Activated CD4-positive, alpha-beta memory T cell treated with anti-CD3 and anti-CD28 coated beads, Interleukin-2, amount 10 ng/mL, durations not matched to agents 7 days and 5 days (primary cell): ENCODE results near the gene ETF1. TPM values are rescaled to one million over a fixed set of nuclear protein-coding genes. Genes with fewer than 3 reads are reported as not detected.
A peak's percentile ranks its signal among the peaks of the same experiment; 100 is the strongest.
"Not testable (repeated sequence)": the region's sequence is repeated elsewhere in the genome, so short reads cannot be mapped to it uniquely, and the experiment has no call there.

Experiments used
- CTCF ChIA-PET: fragments of 350-600 bp; sonication (Branson Sonifier 250); formaldehyde crosslinking; loops from one replicate; lab custom pipeline; 2021; ENCODE audit warnings: antibody characterized with exemption, inconsistent platforms; lab: Charles Lee
- POLR2A ChIA-PET: fragments of 350-600 bp; sonication (Branson Sonifier 250); formaldehyde crosslinking; loops from one replicate; lab custom pipeline; 2021; ENCODE audit warnings: antibody characterized with exemption; lab: Charles Lee
- DNase-seq: peaks from one replicate; pipeline ENCODE4 v3.0.0-alpha.2; 2020
- H3K27ac Mint-ChIP-seq: one replicate; pipeline ENCODE4 v1.8.0; 2021; ENCODE audit warnings: mild to moderate bottlenecking, mixed read lengths
- H3K27me3 Mint-ChIP-seq: one replicate; pipeline ENCODE4 v1.8.0; 2021; ENCODE audit warnings: mixed read lengths
- H3K36me3 Mint-ChIP-seq: one replicate; pipeline ENCODE4 v1.8.0; 2021; ENCODE audit warnings: low read depth, mixed read lengths
- H3K4me1 Mint-ChIP-seq: one replicate; pipeline ENCODE4 v1.8.0; 2021; ENCODE audit warnings: mixed read lengths
- H3K4me3 Mint-ChIP-seq: one replicate; pipeline ENCODE4 v1.8.0; 2021; ENCODE audit warnings: mild to moderate bottlenecking, mixed read lengths
- H3K9me3 Mint-ChIP-seq: one replicate; pipeline ENCODE4 v1.8.0; 2021; ENCODE audit warnings: mixed read lengths
- total RNA-seq, 2 experiments: library from RNA; stranded (reverse); gene quantifications; one replicate each; pipeline ENCODE4 v1.2.3, GENCODE V29; 2021

ETF1 gene
- total RNA-seq, 2 experiments from 2014 or later = 77.5 to 81.7 TPM

DNA sequence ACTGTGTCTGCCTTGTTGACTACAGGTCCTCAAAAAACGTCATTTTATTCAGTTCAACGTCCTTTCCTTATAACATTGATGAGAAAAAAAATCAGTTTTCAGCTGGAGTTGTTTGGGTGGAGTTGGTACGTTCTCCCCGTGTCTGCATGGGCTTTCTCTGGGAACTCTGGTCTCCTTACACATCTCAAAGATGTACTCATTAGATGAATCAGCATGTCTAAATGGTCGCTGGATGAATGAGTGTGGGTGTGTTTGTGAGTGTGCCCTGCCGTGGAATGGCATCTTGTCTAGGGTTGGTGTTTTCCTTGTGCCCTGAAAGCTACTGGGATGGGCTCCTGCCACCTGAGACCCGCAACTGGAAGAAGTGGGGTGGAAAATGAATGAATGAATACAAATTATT, 47.7 kb downstream of the ETF1 start:
- POLR2A ChIA-PET = interaction anchor here (2.1 kb wide), 1 partner anchor 30 kb away, joined by 7 read pairs; the partner anchor contains the start of gene EGR1

DNA sequence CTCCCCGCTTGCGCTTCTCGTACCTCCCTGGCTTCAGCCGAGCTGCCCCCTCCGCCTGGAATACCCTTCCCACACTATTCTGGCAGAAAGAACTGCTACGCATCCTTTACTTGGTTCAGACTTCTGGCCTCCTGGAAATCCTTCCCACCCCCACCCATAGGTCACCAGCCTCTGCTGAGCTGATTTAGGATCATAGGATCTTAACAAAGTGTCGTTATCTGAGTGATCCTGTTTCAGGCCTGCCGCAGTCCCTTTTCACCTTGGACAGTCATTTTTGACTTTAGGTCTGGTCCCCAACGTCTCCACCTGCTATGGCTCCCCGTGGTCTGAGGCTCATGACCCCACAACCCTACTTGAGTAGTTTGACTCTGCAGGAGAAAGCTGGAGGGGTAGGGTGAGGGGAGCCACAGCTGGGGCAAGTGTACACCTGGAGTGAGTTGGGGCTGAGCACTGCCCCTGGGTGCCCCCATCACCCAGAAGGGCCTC, 50.4 kb downstream of the ETF1 start:
- ChIA-PET CTCF (interaction anchor here (0.5 to 0.9 kb wide), 2 partner anchors 28 to 42 kb away, joined by 3 to 8 read pairs; partner anchors contain the start of gene EGR1), POLR2A (interaction anchor here (0.5 to 1.5 kb wide), 6 partner anchors 11 to 312 kb away, joined by 3 to 11 read pairs (median 3); partner anchors contain the start of gene EGR1)
- H3K9me3 Mint-ChIP-seq = no peaks in the 10 kb centered on the region
- H3K27ac Mint-ChIP-seq = no peak overlapping the region
- peaks cover 14% of the 10 kb centered on the region for H3K4me1 Mint-ChIP-seq
- H3K4me3 Mint-ChIP-seq = peak overlapping the region; percentile 82
- H3K27me3 Mint-ChIP-seq = peaks cover 38% of the 10 kb centered on the region
- no peaks in the 10 kb centered on the region for H3K36me3 Mint-ChIP-seq
- DNase-seq = no peak

More for the DNA sequence above, 47.7 kb downstream of the ETF1 start:
- CTCF ChIA-PET = no interaction called here
- H3K4me3 Mint-ChIP-seq = no peak overlapping the region
- H3K36me3 Mint-ChIP-seq = no peaks in the 10 kb centered on the region
- DNase-seq = no peak
- no peak overlapping the region for H3K27ac Mint-ChIP-seq
- H3K27me3 Mint-ChIP-seq = peaks cover 22% of the 10 kb centered on the region
- no peaks in the 10 kb centered on the region for H3K9me3 Mint-ChIP-seq
- peaks cover 13% of the 10 kb centered on the region for H3K4me1 Mint-ChIP-seq

DNA sequence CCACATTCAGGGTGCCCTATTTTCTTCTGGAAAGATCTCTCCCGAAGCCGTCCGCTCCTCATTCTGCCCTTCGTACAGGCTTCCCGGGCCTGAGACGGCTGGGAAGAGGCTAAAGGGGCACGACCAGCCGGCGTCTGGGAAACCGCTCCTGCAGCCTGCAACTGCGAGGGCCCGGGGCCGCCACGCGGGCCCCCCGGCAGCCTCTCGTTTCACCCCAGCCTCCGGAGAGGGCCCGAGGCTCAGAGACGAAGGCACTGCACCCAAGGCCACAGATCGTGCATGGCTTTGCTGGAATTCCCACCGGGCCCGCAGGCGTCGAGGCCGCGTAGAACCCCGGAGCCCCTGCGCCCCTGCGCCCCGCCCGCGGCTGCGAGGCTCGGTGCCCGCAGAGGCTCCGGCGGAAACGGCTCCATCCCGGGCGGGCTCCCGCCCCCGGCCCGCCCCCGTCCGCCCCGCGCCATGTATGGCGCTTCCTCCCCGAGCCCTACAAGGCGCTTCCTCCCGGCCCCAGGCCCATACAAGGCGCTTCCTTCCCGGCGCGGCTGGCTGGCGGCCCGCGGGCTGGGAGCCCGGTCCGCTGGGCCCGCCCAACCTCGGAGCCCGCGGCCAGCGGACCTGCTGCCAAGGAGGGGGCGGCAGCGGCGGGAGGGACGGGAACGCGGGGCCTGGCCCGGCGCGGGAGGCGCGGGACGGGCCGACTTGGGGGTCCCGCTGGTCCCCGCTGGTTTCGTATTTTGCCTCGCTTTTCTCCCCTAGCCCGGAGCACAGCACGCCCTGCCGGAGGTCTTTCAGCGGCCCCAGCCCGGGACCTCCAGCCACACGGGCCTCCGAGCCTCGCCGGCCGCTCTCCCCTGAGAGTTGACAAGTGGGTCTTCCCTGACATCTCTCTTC, 51.1 kb downstream of the ETF1 start:
- peak overlapping the region; percentile 82 for H3K4me3 Mint-ChIP-seq
- H3K27ac Mint-ChIP-seq = no peak overlapping the region
- H3K27me3 Mint-ChIP-seq = peaks cover 37% of the 10 kb centered on the region
- DNase-seq = peak; percentile 89
- POLR2A ChIA-PET = interaction anchor here (0.7 to 3.2 kb wide), 5 partner anchors 12 to 55 kb away, joined by 3 to 16 read pairs (median 3); partner anchors contain the start of gene EGR1
- no peaks in the 10 kb centered on the region for H3K36me3 Mint-ChIP-seq
- peaks cover 14% of the 10 kb centered on the region for H3K4me1 Mint-ChIP-seq
- H3K9me3 Mint-ChIP-seq = no peaks in the 10 kb centered on the region
- CTCF ChIA-PET = no interaction called here

DNA sequence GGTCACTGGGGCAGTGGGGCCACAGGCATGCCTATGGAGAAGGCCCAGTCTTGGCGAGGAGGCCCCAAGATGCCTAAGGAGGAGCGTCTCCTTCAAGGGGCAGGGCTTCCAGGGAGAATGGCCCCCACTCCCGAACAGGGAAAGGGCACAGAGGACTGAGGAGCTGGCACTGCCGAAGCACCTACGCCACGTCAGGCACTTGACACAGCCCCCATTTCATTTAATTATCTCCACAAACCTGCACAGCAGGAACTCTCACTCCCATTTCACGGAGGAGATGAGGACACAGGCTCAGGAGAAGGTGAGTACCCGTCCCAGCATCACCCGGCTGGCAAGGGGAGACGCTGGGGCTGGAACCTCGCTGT, 51.8 kb downstream of the ETF1 start:
- peaks cover 40% of the 10 kb centered on the region for H3K27me3 Mint-ChIP-seq
- H3K4me1 Mint-ChIP-seq = peaks cover 14% of the 10 kb centered on the region
- H3K36me3 Mint-ChIP-seq = no peaks in the 10 kb centered on the region
- ChIA-PET POLR2A (interaction anchor here (3.2 kb wide), 1 partner anchor 26 kb away, joined by 16 read pairs; the partner anchor contains the start of gene EGR1), CTCF (no interaction called here)
- no peak overlapping the region for H3K27ac Mint-ChIP-seq
- H3K9me3 Mint-ChIP-seq = no peaks in the 10 kb centered on the region
- no peak for DNase-seq
- no peak overlapping the region for H3K4me3 Mint-ChIP-seq

DNA sequence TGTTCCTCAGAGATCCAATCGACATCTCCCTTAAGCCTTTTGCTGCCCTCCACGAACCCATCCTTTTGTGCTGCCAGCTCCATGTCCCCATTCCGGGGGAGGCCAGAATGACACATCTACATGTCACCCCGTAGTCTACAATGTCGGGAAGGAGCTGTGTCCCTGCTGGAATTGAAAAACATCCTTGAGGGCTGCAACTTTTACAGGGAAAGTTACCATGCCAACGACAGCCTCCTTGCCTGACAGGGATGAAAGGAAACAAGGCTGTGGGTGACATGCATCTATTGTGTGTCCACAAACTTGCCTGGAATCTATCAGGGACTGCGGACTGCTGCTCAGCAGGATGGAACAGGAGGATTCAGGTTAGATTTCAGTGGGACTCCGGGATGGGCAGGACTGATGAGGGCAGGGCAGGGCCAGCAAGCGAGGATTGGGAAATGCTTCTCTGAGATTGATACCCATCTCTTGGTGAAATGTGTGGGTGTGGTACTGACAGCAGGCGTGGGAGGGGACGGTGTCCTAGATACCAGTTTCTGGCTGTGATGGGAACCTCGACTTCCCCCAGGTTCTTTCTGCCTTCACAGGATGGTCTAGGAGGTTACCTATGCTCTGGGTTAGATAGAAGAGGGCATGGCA, 52.3 kb downstream of the ETF1 start:
- H3K36me3 Mint-ChIP-seq = no peaks in the 10 kb centered on the region
- H3K27ac Mint-ChIP-seq = no peak overlapping the region
- POLR2A ChIA-PET = interaction anchor here (3.2 kb wide), 1 partner anchor 26 kb away, joined by 16 read pairs; the partner anchor contains the start of gene EGR1
- DNase-seq = no peak
- peaks cover 14% of the 10 kb centered on the region for H3K4me1 Mint-ChIP-seq
- no peaks in the 10 kb centered on the region for H3K9me3 Mint-ChIP-seq
- CTCF ChIA-PET = interaction anchor here (1.1 to 1.9 kb wide), 2 partner anchors 12 to 26 kb away, joined by 3 to 6 read pairs; partner anchors contain the start of gene EGR1
- no peak overlapping the region for H3K4me3 Mint-ChIP-seq
- H3K27me3 Mint-ChIP-seq = peaks cover 40% of the 10 kb centered on the region

DNA sequence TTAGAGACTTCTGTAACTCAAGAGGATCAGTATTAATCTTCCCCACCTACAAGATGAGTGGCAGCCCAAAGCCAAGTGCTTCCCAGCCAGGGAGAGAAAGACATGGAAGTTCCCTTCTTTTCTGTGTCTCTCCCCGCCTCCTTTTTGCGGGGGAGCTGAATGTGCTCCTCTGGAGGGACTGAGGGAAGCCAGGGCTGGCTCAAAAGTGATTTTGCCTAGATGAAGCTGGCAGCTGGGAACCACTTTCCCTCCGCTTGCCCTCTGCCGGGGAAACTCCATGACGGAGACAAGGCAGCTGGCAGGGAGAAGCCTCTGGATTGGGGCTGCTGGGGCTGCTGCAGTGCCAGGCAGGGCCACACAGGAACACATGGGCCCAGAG, 53.4 kb downstream of the ETF1 start:
- H3K27ac Mint-ChIP-seq = no peak overlapping the region
- H3K9me3 Mint-ChIP-seq = no peaks in the 10 kb centered on the region
- H3K4me3 Mint-ChIP-seq = no peak overlapping the region
- peaks cover 14% of the 10 kb centered on the region for H3K4me1 Mint-ChIP-seq
- ChIA-PET CTCF (interaction anchor here (1.1 to 1.9 kb wide), 2 partner anchors 13 to 25 kb away, joined by 3 to 6 read pairs; partner anchors contain the start of gene EGR1), POLR2A (interaction anchor here (1.5 to 3.2 kb wide), 2 partner anchors 24 to 52 kb away, joined by 4 to 16 read pairs; partner anchors contain the start of gene EGR1)
- H3K27me3 Mint-ChIP-seq = peaks cover 39% of the 10 kb centered on the region
- no peak for DNase-seq
- no peaks in the 10 kb centered on the region for H3K36me3 Mint-ChIP-seq

DNA sequence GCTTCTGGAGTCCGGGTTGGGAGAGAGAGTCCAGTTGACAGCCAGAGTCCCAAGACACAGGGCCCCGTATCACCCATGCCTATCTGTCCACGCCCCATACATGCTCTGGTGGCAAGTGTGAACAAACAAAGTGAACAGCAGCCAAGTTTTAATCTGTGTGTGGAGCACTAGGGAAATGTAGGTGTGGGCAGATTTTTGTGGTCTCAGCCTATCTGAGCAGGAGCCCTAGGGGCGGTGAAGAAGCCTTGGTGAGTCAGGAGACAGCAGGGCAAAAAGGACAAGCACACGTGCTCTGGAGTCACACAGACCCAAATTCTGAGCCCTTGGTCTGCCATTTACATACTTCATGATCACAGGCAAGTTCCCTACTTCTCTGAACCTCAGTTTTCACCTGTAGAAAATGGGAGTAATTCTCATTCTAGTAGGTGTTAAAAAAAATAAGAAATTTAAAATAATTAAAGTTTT, 54.5 kb downstream of the ETF1 start:
- DNase-seq = no peak
- H3K27ac Mint-ChIP-seq = no peak overlapping the region
- POLR2A ChIA-PET = interaction anchor here (3.2 kb wide), 1 partner anchor 23 kb away, joined by 16 read pairs; the partner anchor contains the start of gene EGR1
- peaks cover 14% of the 10 kb centered on the region for H3K4me1 Mint-ChIP-seq
- no peak overlapping the region for H3K4me3 Mint-ChIP-seq
- H3K27me3 Mint-ChIP-seq = peaks cover 43% of the 10 kb centered on the region
- CTCF ChIA-PET = interaction anchor here (0.6 kb wide), 1 partner anchor 10 kb away, joined by 7 read pairs; no protein-coding TSS in a partner anchor
- H3K9me3 Mint-ChIP-seq = no peaks in the 10 kb centered on the region
- H3K36me3 Mint-ChIP-seq = no peaks in the 10 kb centered on the region

DNA sequence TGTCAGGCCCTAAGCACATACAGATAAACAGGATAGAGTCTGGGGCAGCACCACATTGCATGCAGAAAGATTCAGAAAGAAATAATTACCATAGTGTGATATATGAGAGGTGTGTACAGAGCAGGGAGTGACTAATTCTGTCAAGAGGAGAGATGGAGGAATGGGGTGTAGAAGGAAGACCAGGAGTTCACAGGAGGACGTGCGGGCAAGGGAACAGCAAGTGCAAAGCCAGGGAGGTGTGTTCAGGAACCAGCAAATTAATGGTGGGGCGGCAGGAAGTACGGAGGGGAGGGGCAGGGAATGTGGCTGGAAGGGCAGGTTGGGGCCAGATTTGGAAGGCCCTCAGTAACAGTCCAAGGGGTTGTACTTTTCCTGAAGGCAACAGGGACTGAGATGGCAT, 60.4 kb downstream of the ETF1 start:
- Mint-ChIP-seq H3K36me3 (no peaks in the 10 kb centered on the region), H3K27ac (no peak overlapping the region), H3K9me3 (no peaks in the 10 kb centered on the region), H3K4me1 (no peaks in the 10 kb centered on the region), H3K27me3 (peaks cover 13% of the 10 kb centered on the region), H3K4me3 (no peak overlapping the region)
- ChIA-PET POLR2A (no interaction called here), CTCF (interaction anchor here (0.8 kb wide), 1 partner anchor 131 kb away, joined by 3 read pairs; no protein-coding TSS in a partner anchor)
- no peak for DNase-seq

DNA sequence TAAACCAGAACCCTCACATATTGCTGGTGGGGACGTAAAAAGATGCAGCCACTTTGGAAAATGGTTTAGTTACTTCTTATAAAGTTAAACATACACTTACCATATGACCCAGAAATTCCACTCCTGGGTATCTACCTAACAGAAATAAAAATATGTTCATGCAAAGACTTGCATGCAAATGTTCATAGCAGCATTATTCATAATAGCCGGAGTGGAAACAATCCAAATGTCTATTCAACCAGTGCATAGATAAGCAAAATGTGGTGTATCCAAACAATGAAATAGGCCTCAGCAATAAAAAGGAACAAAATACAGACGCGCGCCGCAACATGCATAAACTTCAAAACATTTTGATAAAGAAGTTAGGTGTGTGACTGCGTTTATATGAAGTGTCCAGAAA, 66.1 kb downstream of the ETF1 start:
- DNase-seq = no peak
- CTCF ChIA-PET = no interaction called here

DNA sequence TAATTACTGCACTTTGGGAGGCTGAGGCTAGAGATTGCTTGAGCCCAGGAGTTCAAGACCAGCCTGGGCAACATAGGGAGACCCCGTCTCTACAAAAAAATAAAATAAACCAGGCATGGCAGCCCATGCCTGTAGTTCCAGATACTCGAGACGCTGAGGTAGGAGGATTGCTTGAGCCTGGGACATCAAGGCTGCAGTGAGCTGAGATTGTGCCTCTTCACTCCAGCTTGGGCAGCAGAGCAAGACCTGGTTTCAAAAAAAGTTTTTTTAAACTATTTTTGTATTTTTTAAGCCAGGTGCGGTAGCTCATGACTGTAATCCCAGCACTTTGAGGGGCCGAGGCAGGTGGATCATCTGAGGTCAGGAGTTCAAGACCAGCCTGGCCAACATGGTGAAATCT, 69.9 kb downstream of the ETF1 start:
- H3K4me1 Mint-ChIP-seq, CTCF ChIA-PET: not testable (repeated sequence)

More for the DNA sequence above, 66.1 kb downstream of the ETF1 start:
- Mint-ChIP-seq H3K4me1 (no peaks in the 10 kb centered on the region), H3K4me3 (no peak overlapping the region), H3K27me3 (peaks cover 21% of the 10 kb centered on the region), H3K36me3 (no peaks in the 10 kb centered on the region), H3K27ac (no peak overlapping the region), H3K9me3 (no peaks in the 10 kb centered on the region)
- POLR2A ChIA-PET = no interaction called here

DNA sequence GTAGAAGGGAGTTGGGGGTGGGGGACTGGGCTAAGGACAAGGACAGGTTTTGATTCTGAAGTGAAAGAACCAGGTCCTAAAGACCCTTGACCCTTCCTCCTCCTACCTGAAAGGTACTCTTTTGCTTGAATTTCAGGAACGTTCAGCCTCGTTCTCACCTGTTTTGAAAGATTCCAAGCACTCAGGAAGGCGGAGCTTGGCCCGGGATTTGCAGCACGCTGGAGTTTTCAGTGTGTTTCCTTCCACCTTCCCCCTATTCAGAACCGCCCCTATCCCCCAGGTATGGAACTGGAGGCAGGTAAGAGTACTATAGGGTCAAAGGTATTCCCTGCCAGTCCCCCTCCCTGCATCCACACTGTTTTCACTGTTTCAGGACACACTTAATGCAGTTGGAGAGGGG, 70.7 kb downstream of the ETF1 start:
- Mint-ChIP-seq H3K4me3 (no peak overlapping the region), H3K27me3 (peaks cover 30% of the 10 kb centered on the region), H3K36me3 (peaks cover 6% of the 10 kb centered on the region), H3K4me1 (peaks cover 8% of the 10 kb centered on the region), H3K27ac (no peak overlapping the region), H3K9me3 (no peaks in the 10 kb centered on the region)
- DNase-seq = no peak
- CTCF ChIA-PET = interaction anchor here (1.6 kb wide), 1 partner anchor 24 kb away, joined by 4 read pairs; no protein-coding TSS in a partner anchor
- POLR2A ChIA-PET = no interaction called here

More for the DNA sequence above, 69.9 kb downstream of the ETF1 start:
- POLR2A ChIA-PET = interaction anchor here (1.1 kb wide), 1 partner anchor 9 kb away, joined by 3 read pairs; no protein-coding TSS in a partner anchor
- H3K9me3 Mint-ChIP-seq, H3K4me3 Mint-ChIP-seq, H3K36me3 Mint-ChIP-seq, H3K27ac Mint-ChIP-seq, DNase-seq: not testable (repeated sequence)
- peaks cover 23% of the 10 kb centered on the region for H3K27me3 Mint-ChIP-seq

DNA sequence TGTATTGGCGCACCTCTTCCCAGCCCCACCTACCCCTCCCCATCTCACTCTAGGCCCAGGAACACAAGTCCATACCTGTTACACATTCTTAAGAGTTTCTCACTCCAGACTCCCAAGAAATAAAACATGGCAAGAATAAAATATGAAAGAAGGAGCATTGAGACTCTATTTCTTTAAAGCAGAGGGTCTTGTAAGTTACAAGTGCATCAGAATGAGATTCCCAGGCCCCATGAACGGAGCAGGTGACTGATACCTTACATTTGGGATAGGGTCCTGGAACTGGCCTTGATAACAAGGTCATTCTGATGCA, 72.0 kb downstream of the ETF1 start:
- no peak for DNase-seq
- CTCF ChIA-PET = no interaction called here
- POLR2A ChIA-PET = no interaction called here
- Mint-ChIP-seq H3K36me3 (peaks cover 13% of the 10 kb centered on the region), H3K4me3 (no peak overlapping the region), H3K4me1 (peaks cover 17% of the 10 kb centered on the region), H3K27me3 (peaks cover 33% of the 10 kb centered on the region), H3K9me3 (no peaks in the 10 kb centered on the region), H3K27ac (no peak overlapping the region)
